Daoy (cell line): Measurements from ENCODE around the gene BTNL3. TPM values are rescaled to one million over a fixed set of nuclear protein-coding genes. Genes with fewer than 3 reads are reported as not detected.
A peak's percentile ranks its signal among the peaks of the same experiment; 100 is the strongest.

Experiments used
- DNase-seq: peaks from one replicate; pipeline ENCODE4 v3.0.0-alpha.2; 2015; ENCODE audit warnings: low read depth
- total RNA-seq: library from RNA; depleted of rRNA; stranded (reverse); fragments of >200 nt; shearing (Covaris generic); gene quantifications from 2 replicates; pipeline ENCODE4 v1.2.3, GENCODE V29; 2014; rRNA removed

BTNL3 gene
- total RNA-seq, 1 experiment from 2014 or later: not detected

DNA sequence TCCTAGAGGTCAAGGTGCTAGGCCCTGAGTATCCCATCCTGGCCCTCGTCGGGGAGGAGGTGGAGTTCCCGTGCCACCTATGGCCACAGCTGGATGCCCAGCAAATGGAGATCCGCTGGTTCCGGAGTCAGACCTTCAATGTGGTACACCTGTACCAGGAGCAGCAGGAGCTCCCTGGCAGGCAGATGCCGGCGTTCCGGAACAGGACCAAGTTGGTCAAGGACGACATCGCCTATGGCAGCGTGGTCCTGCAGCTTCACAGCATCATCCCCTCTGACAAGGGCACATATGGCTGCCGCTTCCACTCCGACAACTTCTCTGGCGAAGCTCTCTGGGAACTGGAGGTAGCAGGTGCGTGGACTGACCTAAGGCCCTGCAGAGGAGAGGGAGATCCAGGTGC is 59.3 kb downstream of the BTNL3 start:
- DNase-seq: no peak

DNA sequence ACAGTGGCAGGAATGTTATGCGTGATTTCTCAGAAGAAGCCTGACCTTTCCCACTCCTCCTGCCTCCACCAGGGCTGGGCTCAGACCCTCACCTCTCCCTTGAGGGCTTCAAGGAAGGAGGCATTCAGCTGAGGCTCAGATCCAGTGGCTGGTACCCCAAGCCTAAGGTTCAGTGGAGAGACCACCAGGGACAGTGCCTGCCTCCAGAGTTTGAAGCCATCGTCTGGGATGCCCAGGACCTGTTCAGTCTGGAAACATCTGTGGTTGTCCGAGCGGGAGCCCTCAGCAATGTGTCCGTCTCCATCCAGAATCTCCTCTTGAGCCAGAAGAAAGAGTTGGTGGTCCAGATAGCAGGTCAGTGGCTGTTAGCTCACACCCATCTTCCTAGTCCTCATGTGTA is 61.4 kb downstream of the BTNL3 start:
- no peak for DNase-seq

DNA sequence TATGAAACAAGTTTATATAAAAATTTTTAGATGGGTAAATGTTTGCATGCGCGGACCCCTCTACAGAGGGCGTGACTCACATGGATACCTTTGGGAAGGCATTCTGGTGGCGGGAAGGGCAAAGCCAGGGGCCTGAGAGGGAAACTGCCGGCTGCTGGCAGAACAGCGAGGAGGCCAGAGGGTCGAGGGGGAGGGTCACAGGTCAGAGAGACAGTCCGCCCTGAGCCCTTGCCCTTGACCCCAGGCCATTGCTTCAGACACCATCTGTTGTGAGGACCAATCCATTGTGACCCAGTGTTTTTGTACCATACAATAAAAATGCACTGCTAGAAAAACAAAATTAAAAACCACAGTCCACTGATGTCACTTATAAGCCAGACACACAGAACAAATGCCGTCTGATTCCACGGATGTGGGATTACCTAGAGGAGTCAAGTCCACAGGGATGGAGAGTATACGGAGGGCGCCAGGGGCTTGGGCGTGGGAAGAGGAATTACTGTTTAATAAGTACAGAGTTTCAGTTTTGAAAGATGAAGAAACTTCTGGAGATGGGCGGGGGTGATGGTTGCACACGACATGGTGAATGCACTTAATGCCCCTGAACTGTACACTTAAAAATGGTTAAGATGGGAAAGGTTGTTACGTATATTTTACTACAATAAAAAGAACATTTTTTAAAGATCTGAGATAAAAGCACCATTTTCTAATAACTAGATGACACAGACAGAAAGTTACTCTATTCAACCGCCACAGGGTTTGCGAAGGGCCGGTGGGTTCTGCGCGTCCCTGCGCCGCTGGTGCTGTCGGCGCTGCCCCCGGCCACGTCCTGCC is 63.4 kb downstream of the BTNL3 start:
- no peak for DNase-seq

DNA sequence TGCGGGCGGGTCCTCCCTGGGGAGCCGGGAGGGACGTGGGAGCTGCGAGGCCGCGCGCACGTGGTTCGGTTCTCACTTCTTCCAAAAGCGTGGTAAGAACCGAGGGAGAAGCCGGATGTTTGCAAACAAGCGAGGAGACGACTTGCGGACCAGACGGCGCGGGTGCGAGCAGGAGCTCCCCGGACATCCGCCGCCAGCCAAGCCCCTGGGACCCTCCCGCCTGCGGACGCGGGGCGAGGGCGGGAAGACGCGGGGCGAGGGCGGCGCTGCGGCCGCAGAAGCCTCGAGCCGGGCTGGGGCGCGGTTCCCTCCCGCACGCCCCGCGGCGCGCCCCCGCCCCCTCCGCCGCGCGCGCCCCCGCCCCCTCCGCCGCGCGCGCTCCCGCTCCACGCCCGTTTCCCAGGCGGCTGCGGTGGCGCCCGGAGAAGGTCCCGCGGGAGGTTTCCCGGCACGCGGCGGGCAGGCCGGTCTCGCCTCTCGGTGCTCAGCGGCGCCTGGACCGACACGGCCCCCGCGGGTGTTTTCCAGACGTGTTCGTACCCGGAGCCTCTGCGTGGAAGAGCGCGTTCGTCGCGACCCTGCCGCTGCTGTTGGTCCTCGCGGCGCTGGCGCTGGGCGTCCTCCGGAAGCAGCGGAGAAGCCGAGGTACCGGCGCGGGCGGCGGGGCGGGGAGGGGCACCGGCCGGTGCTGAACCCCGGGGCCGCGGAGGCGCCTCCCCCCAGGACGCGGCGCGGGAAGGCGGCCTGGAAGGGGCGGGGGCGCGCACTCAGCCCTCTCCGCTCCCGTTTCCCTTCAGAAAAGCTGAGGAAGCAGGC is 64.2 kb downstream of the BTNL3 start:
- DNase-seq: peak; percentile 68

DNA sequence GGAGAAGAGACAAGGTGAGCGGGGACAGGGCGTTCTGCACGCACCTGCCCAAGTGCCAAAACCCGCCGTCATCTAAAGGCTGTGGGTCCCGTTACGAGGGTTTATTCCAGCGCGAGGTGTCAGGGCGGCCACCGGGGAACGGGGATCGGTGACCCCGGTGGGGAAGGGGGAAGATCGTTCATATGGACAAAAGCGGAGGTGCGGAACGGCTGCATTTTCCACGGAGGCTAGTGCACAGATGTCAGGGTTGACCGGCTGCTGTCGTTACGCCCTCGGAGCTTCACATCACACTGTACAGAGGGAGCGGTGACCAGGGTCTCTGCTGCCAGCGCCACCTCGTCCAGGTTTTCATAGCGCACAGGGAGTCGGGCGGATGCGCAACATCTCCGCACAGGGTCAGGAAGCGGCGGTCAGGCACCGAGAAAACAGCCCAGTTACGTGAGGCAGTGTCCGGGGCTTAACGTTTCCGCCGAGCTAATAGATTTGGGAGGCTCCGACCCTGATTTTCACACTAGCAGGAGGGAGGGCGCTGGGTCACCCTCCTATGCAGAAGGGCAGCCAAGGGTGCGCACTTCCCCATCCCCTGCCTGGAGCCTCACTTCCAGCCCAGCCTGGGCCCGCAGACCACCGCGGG is 65.0 kb downstream of the BTNL3 start:
- peak; percentile 59 for DNase-seq

DNA sequence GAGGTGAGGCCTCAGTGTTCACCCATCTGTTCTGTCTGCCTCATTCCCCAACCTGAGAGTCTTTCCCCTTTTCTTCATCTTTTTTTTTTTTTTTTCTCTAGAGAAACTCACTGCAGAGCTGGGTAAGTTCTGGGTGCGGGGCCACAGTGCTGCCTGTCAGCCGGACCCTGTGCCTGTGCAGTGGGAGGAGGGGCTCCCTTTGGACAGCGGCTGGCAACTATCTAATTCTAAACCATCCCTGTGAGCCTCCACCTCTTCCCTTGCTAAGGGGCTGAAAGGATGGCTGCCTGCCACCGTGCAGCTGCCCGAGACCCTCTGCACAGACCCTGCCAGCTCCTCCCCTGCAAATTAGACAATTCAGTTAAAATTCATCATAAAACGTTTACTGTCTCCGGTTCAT is 65.5 kb downstream of the BTNL3 start:
- DNase-seq: no peak

DNA sequence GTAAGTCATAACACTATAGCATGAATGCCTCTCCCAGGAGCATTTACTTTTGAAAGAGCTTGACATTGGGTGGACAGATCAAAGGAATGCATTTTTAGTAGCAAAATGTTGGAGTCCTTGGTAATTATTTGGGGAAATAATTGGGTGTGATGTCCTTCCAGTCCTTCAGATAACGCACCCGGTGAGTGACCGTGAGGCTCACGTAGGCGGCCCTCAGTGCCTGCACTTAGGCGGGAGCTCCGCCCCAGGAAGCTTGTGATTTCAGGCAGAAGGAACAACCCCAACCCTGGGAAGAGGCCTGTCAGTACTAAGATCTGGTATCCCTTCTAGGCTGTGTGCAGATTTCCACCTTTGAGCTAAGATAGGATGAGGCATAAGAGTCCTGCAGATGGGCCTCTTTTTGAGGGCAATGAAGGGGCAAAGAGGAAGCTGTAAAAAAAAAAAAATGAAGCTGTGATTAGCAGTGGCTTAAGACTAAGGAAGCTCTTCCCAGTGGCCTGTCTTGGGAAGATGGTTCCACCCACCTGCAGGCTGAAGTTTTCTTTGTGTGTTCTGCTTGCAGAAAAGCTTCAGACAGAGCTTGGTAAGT is 66.3 kb downstream of the BTNL3 start:
- DNase-seq: no peak

Other genes starting within 250 kb of the BTNL3 start
- not detected in 2 replicates for gene OR2Y1, start 248.8 kb upstream of the BTNL3 start, total RNA-seq
- 58.7 and 62.9 TPM in 2 replicates for gene MGAT1, start 186.0 kb upstream of the BTNL3 start, total RNA-seq
- gene ZFP62, start 127.6 kb upstream of the BTNL3 start, total RNA-seq: 17.1 and 18.2 TPM in 2 replicates
- gene BTNL8, start 89.7 kb upstream of the BTNL3 start, total RNA-seq: not detected in 2 replicates
- 1.6 and 2.5 TPM in 2 replicates for gene BTNL9, start 51.4 kb downstream of the BTNL3 start, total RNA-seq
- gene OR2V1, start 142.3 kb downstream of the BTNL3 start, total RNA-seq: not detected in 2 replicates
- gene OR2V2, start 158.7 kb downstream of the BTNL3 start, total RNA-seq: not detected in 2 replicates
- 6.7 and 9.0 TPM in 2 replicates for gene TRIM7, start 216.3 kb downstream of the BTNL3 start, total RNA-seq
- gene TRIM41, start 234.4 kb downstream of the BTNL3 start, total RNA-seq: 23.3 and 23.8 TPM in 2 replicates